Spinal cord (tissue), 10 donors: ENCODE measurements around the gene CASTOR1. TPM values are rescaled to one million over a fixed set of nuclear protein-coding genes. Genes with fewer than 3 reads are reported as not detected.

Source experiments
- DNase-seq, 6 donors: peaks; one replicate each; pipeline versions ENCODE4 v3.0.0 to v3.0.0-alpha.2; 2013 to 2015; ENCODE audit warnings: low spot score in 6 of 6, low read depth in 4 of 6
- H3K27ac ChIP-seq: one replicate; pipeline ENCODE4 v1.5.1; 2013; ENCODE audit warnings: low read depth, low read length, control low read depth
- H3K27me3 ChIP-seq: one replicate; pipeline ENCODE4 v1.6.1; 2013; ENCODE audit warnings: low read length; ENCODE audit not compliant: control insufficient read depth, insufficient read depth
- H3K36me3 ChIP-seq: one replicate; pipeline ENCODE4 v1.6.1; 2013; ENCODE audit warnings: low read length; ENCODE audit not compliant: control insufficient read depth, insufficient read depth
- H3K4me1 ChIP-seq: one replicate; pipeline ENCODE4 v1.6.1; 2013; ENCODE audit warnings: low read length; ENCODE audit not compliant: control insufficient read depth, insufficient read depth
- H3K4me3 ChIP-seq: one replicate; pipeline ENCODE4 v1.5.1; 2013; ENCODE audit warnings: low read depth, low read length, control low read depth
- H3K9me3 ChIP-seq: one replicate; pipeline ENCODE4 v1.6.1; 2013; ENCODE audit warnings: low read length; ENCODE audit not compliant: control insufficient read depth, insufficient read depth
- WGBS: methylation state at CpG from one replicate; pipeline ENCODE4 v1.1.5; 2013; ENCODE audit warnings: missing lambda C conversion rate; ENCODE audit not compliant: insufficient coverage; 5-methylcytosine and 5-hydroxymethylcytosine counted together
- polyA plus RNA-seq, 2 donors: library from polyadenylated mRNA; unstranded; fragments of 120-200 nt; gene quantifications; one replicate each; pipeline ENCODE4 v1.2.1, GENCODE V29; 2013; ENCODE audit not compliant: insufficient read length in 2 of 2
- total RNA-seq, 2 donors: library from RNA; depleted of rRNA in 1 of 2; stranded (reverse); fragments of 120-200 nt in 1 of 2; fragments of >200 nt in 1 of 2; gene quantifications; one replicate each; pipeline versions ENCODE4 v1.2.3 to v1.2.4, GENCODE V29; 2013 to 2014
- donor health status: healthy.

The CASTOR1 gene
- total and polyA plus RNA-seq, 4 donors: 6.6 to 34.9 (median 13.9) TPM

GRCh38 chr22:30286331-30286730 is 3.0 kb downstream of the CASTOR1 start:
- no peaks in the 10 kb centered on the region for H3K27me3 ChIP-seq
- no peaks in the 10 kb centered on the region for H3K9me3 ChIP-seq
- no peak for DNase-seq
- 89% methylated on average over 5 of the region's 5 CpGs for WGBS
- H3K27ac ChIP-seq: no peak overlapping the region
- H3K4me3 ChIP-seq: no peak overlapping the region
- peaks cover 46% of the 10 kb centered on the region for H3K36me3 ChIP-seq
- H3K4me1 ChIP-seq: peaks cover 39% of the 10 kb centered on the region

DNA sequence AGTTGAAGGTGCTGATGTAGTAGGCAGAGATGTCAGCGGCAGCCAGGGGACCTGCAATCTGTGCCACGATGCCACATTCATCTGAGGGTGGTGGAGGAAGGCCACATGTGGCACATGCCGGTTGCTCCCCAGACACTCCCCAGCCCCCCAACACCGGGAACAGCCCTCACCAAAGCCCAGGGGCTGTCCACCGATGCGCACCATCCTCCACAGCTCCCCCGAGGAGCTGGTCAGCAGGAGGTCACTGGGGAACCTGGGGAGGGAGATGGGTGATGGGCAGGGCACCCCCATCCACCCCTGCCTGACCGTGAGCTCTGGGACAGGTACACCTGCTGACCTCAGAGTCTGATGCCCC is 3.5 kb downstream of the CASTOR1 start:
- H3K4me3 ChIP-seq: no peak overlapping the region
- H3K27ac ChIP-seq: no peak overlapping the region
- no CpG with 5 or more reads among the region's 8 CpGs for WGBS
- DNase-seq: no peak
- peaks cover 41% of the 10 kb centered on the region for H3K36me3 ChIP-seq
- no peaks in the 10 kb centered on the region for H3K27me3 ChIP-seq
- peaks cover 34% of the 10 kb centered on the region for H3K4me1 ChIP-seq
- no peaks in the 10 kb centered on the region for H3K9me3 ChIP-seq

- no peak overlapping the region for H3K4me3 ChIP-seq
- no peaks in the 10 kb centered on the region for H3K9me3 ChIP-seq
- H3K36me3 ChIP-seq: peaks cover 41% of the 10 kb centered on the region
- no peak for DNase-seq
- peaks cover 29% of the 10 kb centered on the region for H3K4me1 ChIP-seq
- H3K27ac ChIP-seq: no peak overlapping the region
- H3K27me3 ChIP-seq: no peaks in the 10 kb centered on the region
- WGBS: 94% methylated on average over 22 of the region's 27 CpGs
Measured at GRCh38 chr22:30285176-30285845, 4.0 kb downstream of the CASTOR1 start.

DNA sequence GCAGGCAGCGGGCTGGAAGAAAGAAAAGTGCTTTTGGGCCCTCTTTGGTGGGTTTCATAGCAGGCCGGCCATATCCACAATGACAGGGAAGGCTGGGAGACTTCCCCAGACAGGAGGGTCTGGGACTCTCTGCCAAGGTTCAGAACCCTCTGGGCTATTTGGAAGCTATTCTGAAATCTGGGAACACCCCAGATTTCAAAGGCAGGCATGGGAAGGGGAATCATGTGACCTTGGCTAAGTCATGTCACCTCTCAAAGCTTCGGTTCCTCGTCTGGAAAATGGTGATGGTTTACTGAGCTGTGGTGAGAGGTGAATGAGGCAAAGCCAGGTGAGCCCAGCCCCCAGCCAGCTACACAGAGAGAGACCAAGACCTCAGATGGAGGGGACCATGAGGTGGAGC is 4.6 kb downstream of the CASTOR1 start:
- 93% methylated on average over 4 of the region's 4 CpGs for WGBS

DNA sequence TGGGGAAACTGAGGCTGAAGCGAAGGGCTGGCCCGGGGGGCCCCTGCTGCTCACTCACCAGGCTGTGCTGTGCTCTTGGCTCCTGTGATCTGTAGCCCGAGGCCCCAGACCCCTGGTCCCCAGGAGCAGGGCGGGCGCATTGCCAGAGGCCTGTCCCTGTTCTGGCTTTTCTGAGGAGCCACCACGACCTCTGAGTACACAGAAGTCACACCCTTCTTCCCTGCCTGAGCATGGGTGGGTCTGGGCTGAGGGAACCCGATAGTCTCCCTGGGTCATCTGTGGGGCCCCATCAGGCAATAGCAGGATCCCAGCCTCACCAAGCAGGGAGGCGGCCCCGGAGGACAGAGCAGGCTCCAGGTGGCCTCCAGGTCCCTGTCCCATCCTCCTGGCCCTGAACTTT is 5.1 kb downstream of the CASTOR1 start:
- DNase-seq: no peak
- no peak overlapping the region for H3K4me3 ChIP-seq
- no peak overlapping the region for H3K27ac ChIP-seq
- 78% methylated on average over 9 of the region's 9 CpGs for WGBS
- no peaks in the 10 kb centered on the region for H3K9me3 ChIP-seq
- peaks cover 41% of the 10 kb centered on the region for H3K36me3 ChIP-seq
- no peaks in the 10 kb centered on the region for H3K27me3 ChIP-seq
- peaks cover 21% of the 10 kb centered on the region for H3K4me1 ChIP-seq

More for the DNA sequence above, 4.6 kb downstream of the CASTOR1 start:
- peaks cover 41% of the 10 kb centered on the region for H3K36me3 ChIP-seq
- H3K9me3 ChIP-seq: no peaks in the 10 kb centered on the region
- peaks cover 22% of the 10 kb centered on the region for H3K4me1 ChIP-seq
- H3K27me3 ChIP-seq: no peaks in the 10 kb centered on the region
- H3K27ac ChIP-seq: no peak overlapping the region
- H3K4me3 ChIP-seq: no peak overlapping the region
- no peak for DNase-seq

- peaks cover 41% of the 10 kb centered on the region for H3K36me3 ChIP-seq
- H3K27ac ChIP-seq: no peak overlapping the region
- H3K4me3 ChIP-seq: no peak overlapping the region
- peaks cover 15% of the 10 kb centered on the region for H3K4me1 ChIP-seq
- no peak for DNase-seq
- 92% methylated on average over 4 of the region's 4 CpGs for WGBS
- no peaks in the 10 kb centered on the region for H3K27me3 ChIP-seq
- H3K9me3 ChIP-seq: no peaks in the 10 kb centered on the region
Measured at GRCh38 chr22:30283342-30283741, 6.0 kb downstream of the CASTOR1 start.

DNA sequence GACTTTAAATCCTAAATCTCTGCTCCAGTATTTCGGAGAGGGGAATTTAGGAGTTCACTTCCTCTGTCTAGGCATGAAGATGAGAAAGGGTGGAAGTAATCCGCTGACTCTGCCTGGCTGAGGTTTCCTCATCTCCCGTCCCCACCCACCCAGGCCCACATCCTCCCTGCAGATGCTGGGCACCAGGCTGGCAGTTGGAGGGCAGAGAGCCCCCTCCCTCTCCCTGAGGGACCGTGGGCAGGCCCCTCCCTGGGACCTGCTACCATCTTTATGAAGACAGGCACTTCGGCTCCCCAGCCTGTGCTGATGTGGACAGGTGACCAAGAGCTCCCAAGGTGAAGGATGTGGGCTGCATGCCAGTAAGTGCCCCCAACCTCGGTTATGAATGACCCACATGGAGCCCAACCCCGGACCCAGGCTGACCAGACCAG is 6.7 kb downstream of the CASTOR1 start:
- no peaks in the 10 kb centered on the region for H3K27me3 ChIP-seq
- no peak for DNase-seq
- 67% methylated on average over 4 of the region's 7 CpGs for WGBS
- H3K36me3 ChIP-seq: peaks cover 41% of the 10 kb centered on the region
- no peak overlapping the region for H3K4me3 ChIP-seq
- H3K9me3 ChIP-seq: no peaks in the 10 kb centered on the region
- H3K4me1 ChIP-seq: peaks cover 16% of the 10 kb centered on the region
- H3K27ac ChIP-seq: no peak overlapping the region

DNA sequence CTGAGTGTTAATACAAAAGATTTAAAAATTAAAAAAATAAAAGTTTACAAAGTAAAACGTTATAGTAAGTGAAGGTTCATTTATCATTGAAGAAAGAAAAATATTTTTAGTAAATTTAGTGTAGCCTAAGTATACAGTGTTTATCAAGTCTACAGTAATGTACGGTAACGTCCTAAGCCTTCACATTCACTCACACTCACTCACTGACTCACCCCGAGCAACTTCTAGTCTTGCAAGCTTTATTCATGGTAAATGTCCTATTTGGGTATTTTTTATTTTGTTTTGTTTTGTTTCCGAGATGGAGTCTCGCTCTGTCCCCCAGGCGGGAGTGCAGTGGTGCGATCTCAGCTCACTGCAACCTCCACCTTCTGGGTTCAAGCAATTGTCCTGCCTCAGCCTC is 8.8 kb downstream of the CASTOR1 start:
- no peaks in the 10 kb centered on the region for H3K9me3 ChIP-seq
- WGBS: 98% methylated on average over 4 of the region's 8 CpGs
- peaks cover 23% of the 10 kb centered on the region for H3K36me3 ChIP-seq
- no peaks in the 10 kb centered on the region for H3K27me3 ChIP-seq
- DNase-seq: no peak
- no peak overlapping the region for H3K4me3 ChIP-seq
- H3K4me1 ChIP-seq: peaks cover 15% of the 10 kb centered on the region
- H3K27ac ChIP-seq: no peak overlapping the region

DNA sequence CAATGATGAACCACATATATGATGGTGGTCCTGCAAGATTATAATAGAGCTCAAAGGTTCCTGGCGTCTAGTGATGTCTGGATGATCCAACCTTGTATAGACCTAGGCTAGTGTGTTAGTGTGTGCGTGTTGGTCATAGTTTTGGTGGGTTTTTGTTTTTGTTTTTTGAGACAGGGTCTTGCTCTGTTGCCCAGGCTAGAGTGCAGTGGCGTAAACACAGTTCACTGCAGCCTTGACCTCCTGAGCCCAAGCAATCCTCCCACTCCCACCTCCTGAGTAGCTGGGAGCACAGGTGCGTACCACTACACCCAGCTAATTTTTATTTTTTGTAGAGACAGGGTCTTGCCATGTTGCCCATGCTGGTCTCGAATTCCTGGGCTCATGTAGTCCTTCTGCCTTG is 9.4 kb downstream of the CASTOR1 start:
- H3K27ac ChIP-seq: no peak overlapping the region
- DNase-seq: no peak
- no peaks in the 10 kb centered on the region for H3K27me3 ChIP-seq
- H3K36me3 ChIP-seq: peaks cover 17% of the 10 kb centered on the region
- no peak overlapping the region for H3K4me3 ChIP-seq
- H3K9me3 ChIP-seq: no peaks in the 10 kb centered on the region
- H3K4me1 ChIP-seq: peaks cover 15% of the 10 kb centered on the region
- WGBS: 90% methylated on average over 3 of the region's 5 CpGs

- DNase-seq: no peak
- H3K4me1 ChIP-seq: peaks cover 15% of the 10 kb centered on the region
- peaks cover 12% of the 10 kb centered on the region for H3K36me3 ChIP-seq
- WGBS: 83% methylated on average over 16 of the region's 16 CpGs
- H3K9me3 ChIP-seq: no peaks in the 10 kb centered on the region
- no peak overlapping the region for H3K4me3 ChIP-seq
- no peak overlapping the region for H3K27ac ChIP-seq
- no peaks in the 10 kb centered on the region for H3K27me3 ChIP-seq
Measured at GRCh38 chr22:30279046-30279788, 10.1 kb downstream of the CASTOR1 start.
